ENCODE data around the gene RHOBTB1.
"Not testable (repeated sequence)": the region's sequence is repeated elsewhere in the genome, so short reads cannot be mapped to it uniquely, and the experiment has no call there.

RHOBTB1 gene

GRCh38 chr10:60908896-60909295 lies 35.1 kb downstream of the RHOBTB1 start:
- Histone ChIP-seq H3K27me3 (ENCODE audit: control insufficient read depth, insufficient read depth, low read length, poor library complexity, severe bottlenecking) (no peaks in the 10 kb centered on the region), H3K4me3 (ENCODE audit: insufficient read depth, low read depth, low read length) (no peak overlapping the region), H3K27ac (ENCODE audit: insufficient read depth, low read depth, low read length, poor library complexity, severe bottlenecking) (no peak overlapping the region), H3K4me1 (ENCODE audit: control insufficient read depth, insufficient read depth, low read length) (no peaks in the 10 kb centered on the region), H3K36me3 (ENCODE audit: control insufficient read depth, insufficient read depth, low read length) (peaks cover 14% of the 10 kb centered on the region), H3K9me3 (ENCODE audit: control insufficient read depth, low read length) (no peaks in the 10 kb centered on the region)
- WGBS, 2 experiments: 94 to 95% methylated on average over 4 to 6 of the region's 6 CpGs

- H3K36me3 ChIP-seq (ENCODE audit: control insufficient read depth, insufficient read depth, low read length): peaks cover 14% of the 10 kb centered on the region
- H3K4me3 ChIP-seq (ENCODE audit: insufficient read depth, low read depth, low read length): no peak overlapping the region
- H3K27me3 ChIP-seq (ENCODE audit: control insufficient read depth, insufficient read depth, low read length, poor library complexity, severe bottlenecking): no peaks in the 10 kb centered on the region
- no peak overlapping the region for H3K27ac ChIP-seq (ENCODE audit: insufficient read depth, low read depth, low read length, poor library complexity, severe bottlenecking)
- WGBS, 2 experiments: 92 to 100% methylated on average over 2 of the region's 2 CpGs
- no peaks in the 10 kb centered on the region for H3K9me3 ChIP-seq (ENCODE audit: control insufficient read depth, low read length)
- H3K4me1 ChIP-seq (ENCODE audit: control insufficient read depth, insufficient read depth, low read length): no peaks in the 10 kb centered on the region
These were observed 36.0 kb downstream of the RHOBTB1 start for GRCh38 chr10:60908031-60908430.

GRCh38 chr10:60907236-60907635 lies 36.7 kb downstream of the RHOBTB1 start:
- H3K4me3 ChIP-seq (ENCODE audit: insufficient read depth, low read depth, low read length): no peak overlapping the region
- peaks cover 14% of the 10 kb centered on the region for H3K36me3 ChIP-seq (ENCODE audit: control insufficient read depth, insufficient read depth, low read length)
- H3K4me1 ChIP-seq (ENCODE audit: control insufficient read depth, insufficient read depth, low read length): no peaks in the 10 kb centered on the region
- H3K27me3 ChIP-seq (ENCODE audit: control insufficient read depth, insufficient read depth, low read length, poor library complexity, severe bottlenecking): no peaks in the 10 kb centered on the region
- H3K9me3 ChIP-seq (ENCODE audit: control insufficient read depth, low read length): no peaks in the 10 kb centered on the region
- H3K27ac ChIP-seq (ENCODE audit: insufficient read depth, low read depth, low read length, poor library complexity, severe bottlenecking): no peak overlapping the region
- 92 to 95% methylated on average over 3 of the region's 3 CpGs for WGBS, 2 experiments

- 96 to 97% methylated on average over 6 of the region's 6 CpGs for WGBS, 2 experiments
These were observed 37.2 kb downstream of the RHOBTB1 start for GRCh38 chr10:60906825-60907224.

GRCh38 chr10:60906411-60906810 lies 37.6 kb downstream of the RHOBTB1 start:
- Histone ChIP-seq H3K9me3 (ENCODE audit: control insufficient read depth, low read length) (no peaks in the 10 kb centered on the region), H3K27me3 (ENCODE audit: control insufficient read depth, insufficient read depth, low read length, poor library complexity, severe bottlenecking) (no peaks in the 10 kb centered on the region), H3K4me1 (ENCODE audit: control insufficient read depth, insufficient read depth, low read length) (no peaks in the 10 kb centered on the region), H3K4me3 (ENCODE audit: insufficient read depth, low read depth, low read length) (no peak overlapping the region), H3K27ac (ENCODE audit: insufficient read depth, low read depth, low read length, poor library complexity, severe bottlenecking) (no peak overlapping the region), H3K36me3 (ENCODE audit: control insufficient read depth, insufficient read depth, low read length) (peaks cover 14% of the 10 kb centered on the region)
- 90 to 94% methylated on average over 2 of the region's 2 CpGs for WGBS, 2 experiments

More at GRCh38 chr10:60906825-60907224, 37.2 kb downstream of the RHOBTB1 start:
- H3K27me3 ChIP-seq (ENCODE audit: control insufficient read depth, insufficient read depth, low read length, poor library complexity, severe bottlenecking); H3K4me1 ChIP-seq (ENCODE audit: control insufficient read depth, insufficient read depth, low read length); H3K27ac ChIP-seq (ENCODE audit: insufficient read depth, low read depth, low read length, poor library complexity, severe bottlenecking); H3K4me3 ChIP-seq (ENCODE audit: insufficient read depth, low read depth, low read length); H3K9me3 ChIP-seq (ENCODE audit: control insufficient read depth, low read length): not testable (repeated sequence)
- H3K36me3 ChIP-seq (ENCODE audit: control insufficient read depth, insufficient read depth, low read length): peaks cover 14% of the 10 kb centered on the region

- Histone ChIP-seq H3K27ac (ENCODE audit: insufficient read depth, low read depth, low read length, poor library complexity, severe bottlenecking) (no peak overlapping the region), H3K9me3 (ENCODE audit: control insufficient read depth, low read length) (no peaks in the 10 kb centered on the region), H3K27me3 (ENCODE audit: control insufficient read depth, insufficient read depth, low read length, poor library complexity, severe bottlenecking) (no peaks in the 10 kb centered on the region), H3K4me1 (ENCODE audit: control insufficient read depth, insufficient read depth, low read length) (no peaks in the 10 kb centered on the region), H3K36me3 (ENCODE audit: control insufficient read depth, insufficient read depth, low read length) (peaks cover 14% of the 10 kb centered on the region), H3K4me3 (ENCODE audit: insufficient read depth, low read depth, low read length) (no peak overlapping the region)
- WGBS, 2 experiments: 87 to 95% methylated on average over 3 to 4 of the region's 4 CpGs
These were observed 38.4 kb downstream of the RHOBTB1 start for GRCh38 chr10:60905580-60905979.

GRCh38 chr10:60903096-60903495 lies 40.9 kb downstream of the RHOBTB1 start:
- Histone ChIP-seq H3K27ac (ENCODE audit: insufficient read depth, low read depth, low read length, poor library complexity, severe bottlenecking) (no peak overlapping the region), H3K27me3 (ENCODE audit: control insufficient read depth, insufficient read depth, low read length, poor library complexity, severe bottlenecking) (no peaks in the 10 kb centered on the region), H3K9me3 (ENCODE audit: control insufficient read depth, low read length) (no peaks in the 10 kb centered on the region), H3K4me1 (ENCODE audit: control insufficient read depth, insufficient read depth, low read length) (no peaks in the 10 kb centered on the region), H3K36me3 (ENCODE audit: control insufficient read depth, insufficient read depth, low read length) (peaks cover 14% of the 10 kb centered on the region), H3K4me3 (ENCODE audit: insufficient read depth, low read depth, low read length) (no peak overlapping the region)
- WGBS, 2 experiments: 90 to 95% methylated on average over 3 of the region's 3 CpGs

- H3K9me3 ChIP-seq (ENCODE audit: control insufficient read depth, low read length): no peaks in the 10 kb centered on the region
- H3K4me1 ChIP-seq (ENCODE audit: control insufficient read depth, insufficient read depth, low read length): no peaks in the 10 kb centered on the region
- WGBS, 2 experiments: 94 to 98% methylated on average over 6 of the region's 6 CpGs
- H3K27ac ChIP-seq (ENCODE audit: insufficient read depth, low read depth, low read length, poor library complexity, severe bottlenecking): no peak overlapping the region
- no peak overlapping the region for H3K4me3 ChIP-seq (ENCODE audit: insufficient read depth, low read depth, low read length)
- H3K36me3 ChIP-seq (ENCODE audit: control insufficient read depth, insufficient read depth, low read length): peaks cover 6% of the 10 kb centered on the region
- no peaks in the 10 kb centered on the region for H3K27me3 ChIP-seq (ENCODE audit: control insufficient read depth, insufficient read depth, low read length, poor library complexity, severe bottlenecking)
These were observed 42.3 kb downstream of the RHOBTB1 start for GRCh38 chr10:60901561-60902235.

GRCh38 chr10:60899266-60899665 lies 44.7 kb downstream of the RHOBTB1 start:
- H3K27me3 ChIP-seq (ENCODE audit: control insufficient read depth, insufficient read depth, low read length, poor library complexity, severe bottlenecking): no peaks in the 10 kb centered on the region
- H3K9me3 ChIP-seq (ENCODE audit: control insufficient read depth, low read length): no peaks in the 10 kb centered on the region
- H3K4me3 ChIP-seq (ENCODE audit: insufficient read depth, low read depth, low read length): no peak overlapping the region
- no peaks in the 10 kb centered on the region for H3K4me1 ChIP-seq (ENCODE audit: control insufficient read depth, insufficient read depth, low read length)
- H3K27ac ChIP-seq (ENCODE audit: insufficient read depth, low read depth, low read length, poor library complexity, severe bottlenecking): no peak overlapping the region
- 89 to 98% methylated on average over 7 of the region's 7 CpGs for WGBS, 2 experiments
- no peaks in the 10 kb centered on the region for H3K36me3 ChIP-seq (ENCODE audit: control insufficient read depth, insufficient read depth, low read length)

GRCh38 chr10:60898321-60898720 lies 45.7 kb downstream of the RHOBTB1 start:
- no peak overlapping the region for H3K27ac ChIP-seq (ENCODE audit: insufficient read depth, low read depth, low read length, poor library complexity, severe bottlenecking)
- no peaks in the 10 kb centered on the region for H3K4me1 ChIP-seq (ENCODE audit: control insufficient read depth, insufficient read depth, low read length)
- H3K36me3 ChIP-seq (ENCODE audit: control insufficient read depth, insufficient read depth, low read length): no peaks in the 10 kb centered on the region
- 87 to 95% methylated on average over 5 of the region's 5 CpGs for WGBS, 2 experiments
- H3K4me3 ChIP-seq (ENCODE audit: insufficient read depth, low read depth, low read length): no peak overlapping the region
- no peaks in the 10 kb centered on the region for H3K27me3 ChIP-seq (ENCODE audit: control insufficient read depth, insufficient read depth, low read length, poor library complexity, severe bottlenecking)
- no peaks in the 10 kb centered on the region for H3K9me3 ChIP-seq (ENCODE audit: control insufficient read depth, low read length)
